HepG2 (cell line): ENCODE data around the gene LTC4S. TPM values are rescaled to one million over a fixed set of nuclear protein-coding genes. Genes with fewer than 3 reads are reported as not detected.

Experiments used
- ATAC-seq: fragments of 200-7000 bp; cut with Tn5 transposase; 3 replicates; pipeline ENCODE4 v1.9.1; 2020; ENCODE audit warnings: mild to moderate bottlenecking, moderate library complexity
- BruUV-seq: library from RNA; stranded (reverse); fragments of 400-500 nt; replicated peaks from 2 replicates; lab custom pipeline; 2021; lab: Mats Ljungman, UMichigan
- CTCF ChIA-PET: fragments of 300-600 bp; formaldehyde crosslinking; extraction: SDS; loops from one replicate; lab custom pipeline; 2021; ENCODE audit warnings: low total read pairs, inconsistent platforms, low intra/inter-chr PET ratio; lab: Yijun Ruan, JAX
- POLR2A ChIA-PET: fragments of 350-600 bp; sonication (Branson Sonifier 250); formaldehyde crosslinking; loops from one replicate; lab custom pipeline; 2020; ENCODE audit warnings: antibody characterized with exemption, inconsistent platforms; lab: Yijun Ruan, JAX
- DNase-seq: peaks from one replicate; pipeline ENCODE4 v3.0.0-alpha.2; 2015; ENCODE audit warnings: low spot score
- FAIRE-seq: peaks from 3 replicates; lab custom pipeline; 2011; peaks lifted over from hg19 to GRCh38; lab: Jason Lieb, UNC
- H2AFZ ChIP-seq: one replicate; pipeline ENCODE4 v1.6.1; 2011; ENCODE audit warnings: low read length, inconsistent platforms
- H3K27ac ChIP-seq: fragments of 300-600 bp; 3 replicates; pipeline ENCODE4 v1.8.0; 2011; ENCODE audit warnings: mixed run types, mild to moderate bottlenecking, mixed read lengths, low read length, inconsistent platforms; ENCODE audit not compliant: insufficient read depth; ENCODE audit errors: extremely low read length
- H3K27me3 ChIP-seq, 2 experiments: fragments of 200-600 bp in 1 of 2; 2 replicates in 1 of 2; 3 replicates in 1 of 2; pipeline versions ENCODE4 v1.6.0 to v1.8.0; 2011; ENCODE audit warnings: low read length in 2 of 2, mild to moderate bottlenecking in 2 of 2, moderate library complexity in 2 of 2, inconsistent platforms in 1 of 2; ENCODE audit not compliant: insufficient read depth in 2 of 2, control insufficient read depth in 1 of 2
- H3K36me3 ChIP-seq, 2 experiments: fragments of 200-600 bp in 1 of 2; replicated peaks in 1 of 2; 2 replicates in 1 of 2; 3 replicates in 1 of 2; pipeline versions ENCODE4 v1.5.1 to v1.8.0; 2011; ENCODE audit warnings: low read length in 2 of 2, inconsistent platforms in 1 of 2; ENCODE audit not compliant: insufficient read depth in 2 of 2, control insufficient read depth in 1 of 2
- H3K4me1 ChIP-seq: 2 replicates; pipeline ENCODE4 v1.5.1; 2012; ENCODE audit warnings: low read length, inconsistent platforms; ENCODE audit not compliant: insufficient read depth
- H3K4me2 ChIP-seq: 2 replicates; pipeline ENCODE4 v1.6.0; 2011; ENCODE audit warnings: low read depth, low read length, inconsistent platforms
- H3K4me3 ChIP-seq, 3 experiments: fragments of 200-600 bp in 1 of 3; sonication (generic), shearing (Covaris generic) in 1 of 3; replicated peaks in 1 of 3; 2 replicates each; pipeline ENCODE4 v1.5.1; 2011 to 2016; ENCODE audit warnings: low read length in 3 of 3, inconsistent platforms in 2 of 3, low read depth in 2 of 3, mild to moderate bottlenecking in 2 of 3, control low read depth in 1 of 3, mixed read lengths in 1 of 3; ENCODE audit not compliant: insufficient read depth in 1 of 3
- H3K79me2 ChIP-seq: one replicate; pipeline ENCODE4 v1.6.1; 2011; ENCODE audit warnings: low read length, inconsistent platforms; ENCODE audit not compliant: insufficient read depth
- H3K9ac ChIP-seq: 2 replicates; pipeline ENCODE4 v1.6.0; 2011; ENCODE audit warnings: mild to moderate bottlenecking, low read depth, low read length, inconsistent platforms; ENCODE audit not compliant: insufficient read depth
- H3K9me3 ChIP-seq: 2 replicates; pipeline ENCODE4 v1.5.1; 2012; ENCODE audit warnings: mild to moderate bottlenecking, low read length
- H4K20me1 ChIP-seq: 2 replicates; pipeline ENCODE4 v1.6.0; 2011; ENCODE audit warnings: inconsistent platforms, mild to moderate bottlenecking, low read length, moderate library complexity; ENCODE audit not compliant: insufficient read depth
- AKAP8 ChIP-seq: sonication (generic); formaldehyde crosslinking; IDR thresholded peaks from 2 replicates; pipeline ENCODE4 v1.5.1; 2020; ENCODE audit warnings: mild to moderate bottlenecking, missing genetic modification reagents
- ARNTL ChIP-seq: sonication (generic); formaldehyde crosslinking; IDR thresholded peaks from 2 replicates; pipeline ENCODE4 v1.4.0; 2020; ENCODE audit warnings: mild to moderate bottlenecking, missing genetic modification reagents
- CC2D1A ChIP-seq: sonication (generic); formaldehyde crosslinking; IDR thresholded peaks from 2 replicates; pipeline ENCODE4 v1.8.1; 2023; ENCODE audit warnings: mild to moderate bottlenecking, missing genetic modification reagents
- GPN1 ChIP-seq: sonication (generic); formaldehyde crosslinking; IDR thresholded peaks from 2 replicates; pipeline ENCODE4 v1.5.1; 2020; ENCODE audit warnings: missing genetic modification reagents, borderline replicate concordance
- KLF13 ChIP-seq: sonication (generic); formaldehyde crosslinking; IDR thresholded peaks from 2 replicates; pipeline ENCODE4 v1.4.0; 2020; ENCODE audit warnings: mild to moderate bottlenecking, missing genetic modification reagents
- NCOA2 ChIP-seq: sonication (generic); formaldehyde crosslinking; IDR thresholded peaks from 2 replicates; pipeline ENCODE4 v1.8.0; 2022; ENCODE audit warnings: inconsistent platforms
- NFE2 ChIP-seq: sonication (generic); formaldehyde crosslinking; IDR thresholded peaks from 2 replicates; pipeline ENCODE4 v1.4.0; 2020; ENCODE audit warnings: missing genetic modification reagents
- NFIB ChIP-seq: sonication (generic); formaldehyde crosslinking; IDR thresholded peaks from 2 replicates; pipeline ENCODE4 v1.9.0; 2021; ENCODE audit warnings: missing genetic modification reagents, mild to moderate bottlenecking, borderline replicate concordance
- PHF21A ChIP-seq: sonication (generic); formaldehyde crosslinking; IDR thresholded peaks from 2 replicates; pipeline ENCODE4 v1.5.0; 2020; ENCODE audit warnings: mild to moderate bottlenecking, missing genetic modification reagents
- POLR2AphosphoS2 ChIP-seq: IDR thresholded peaks from 2 replicates; pipeline ENCODE4 v1.6.1; 2011; ENCODE audit warnings: low read depth, low read length, improper control_type of control experiment
- RORA ChIP-seq: sonication (generic); formaldehyde crosslinking; IDR thresholded peaks from 2 replicates; pipeline ENCODE4 v1.5.0; 2020; ENCODE audit warnings: mild to moderate bottlenecking, missing genetic modification reagents, moderate library complexity
- SMAD1 ChIP-seq: sonication (generic); formaldehyde crosslinking; IDR thresholded peaks from 2 replicates; pipeline ENCODE4 v1.4.0; 2020; ENCODE audit warnings: missing genetic modification reagents, low read depth, mild to moderate bottlenecking, borderline replicate concordance
- SMC3 ChIP-seq: IDR thresholded peaks from 2 replicates; pipeline ENCODE4 v1.6.1; 2011; ENCODE audit warnings: low read length, improper control_type of control experiment
- ZBTB10 ChIP-seq: sonication (generic); formaldehyde crosslinking; IDR thresholded peaks from 2 replicates; pipeline ENCODE4 v1.4.0; 2020; ENCODE audit warnings: missing genetic modification reagents, borderline replicate concordance
- ZNF274 ChIP-seq: sonication (generic); formaldehyde crosslinking; IDR thresholded peaks from 2 replicates; pipeline ENCODE4 v1.5.1; 2020; ENCODE audit warnings: mild to moderate bottlenecking, missing genetic modification reagents
- ZNF350 ChIP-seq: sonication (generic); formaldehyde crosslinking; IDR thresholded peaks from 2 replicates; pipeline ENCODE4 v1.4.0; 2020; ENCODE audit warnings: mild to moderate bottlenecking, low read depth, missing genetic modification reagents, borderline replicate concordance
- ZNF768 ChIP-seq: sonication (generic); formaldehyde crosslinking; IDR thresholded peaks from 2 replicates; pipeline ENCODE4 v1.4.0; 2020; ENCODE audit warnings: missing genetic modification reagents
- WGBS: methylation state at CpG from one replicate; pipeline ENCODE4 v1.1.6; 2017; ENCODE audit warnings: low lambda C conversion rate; 5-methylcytosine and 5-hydroxymethylcytosine counted together
- in situ Hi-C: cut with HindIII; loops from 2 replicates; pipeline ENCODE4 v1.10.0; 2017; ENCODE audit warnings: low pct_unique_long_range_greater_than_20kb; ENCODE audit not compliant: extremely low pct_ligation_motif_present
- intact Hi-C: fragments of 100-400 bp; cut with micrococcal nuclease; formaldehyde crosslinking; loops from one replicate; pipeline ENCODE4 v1.10.0; 2022; ENCODE audit not compliant: unreplicated experiment
- polyA plus RNA-seq, 8 experiments: library from polyadenylated mRNA; depleted of rRNA in 3 of 8; stranded (reverse) in 7 of 8; unstranded in 1 of 8; fragments of >200 nt; fragmentation: Illumina TruSeq in 4 of 8; extraction: Trizol in 4 of 8; gene quantifications; 2 replicates each; pipeline versions ENCODE4 v1.2.1 to v1.2.3, GENCODE V29; 2011 to 2016; ENCODE audit warnings: low read depth in 4 of 8, missing spikeins in 1 of 8, mixed read lengths in 1 of 8; ENCODE audit not compliant: insufficient read depth in 1 of 8
- total RNA-seq, 5 experiments: library from RNA; depleted of rRNA; stranded (reverse); fragments of >200 nt; fragmentation: Illumina TruSeq; extraction: Trizol; gene quantifications; 2 replicates each; pipeline ENCODE4 v1.2.3, GENCODE V29; 2016; ENCODE audit warnings: low read depth in 1 of 5
- TF ChIP-seq, protein P1 (sequence below): sonication (generic); formaldehyde crosslinking; IDR thresholded peaks from 2 replicates; pipeline ENCODE4 v1.4.0; 2020; ENCODE audit warnings: missing genetic modification reagents
- TF ChIP-seq, protein P2 (sequence below): sonication (generic); formaldehyde crosslinking; IDR thresholded peaks from 2 replicates; pipeline ENCODE4 v1.5.0; 2020; ENCODE audit warnings: mild to moderate bottlenecking, missing genetic modification reagents

LTC4S gene
- total and polyA plus RNA-seq, 2 of the 13 experiments (the other 11 are each of a cell fraction or from before 2014, with no cell fraction given) = 0.35 TPM; not detected in 1

- DNase-seq (no peak), FAIRE-seq (no peak), ATAC-seq (no peak)
- Histone ChIP-seq H2AFZ (no peak overlapping the region), H3K4me1 (peaks cover 27% of the 10 kb centered on the region), H3K27me3 (no peaks in the 10 kb centered on the region), H3K36me3 (peaks cover 22 to 55% of the 10 kb centered on the region in 2 experiments), H3K4me3 (no peak overlapping the region), H3K9ac (no peak overlapping the region), H3K27ac (no peak overlapping the region), H3K4me2 (no peak overlapping the region), H3K79me2 (peaks cover 40% of the 10 kb centered on the region), H3K9me3 (no peaks in the 10 kb centered on the region), H4K20me1 (peaks cover 23% of the 10 kb centered on the region)
- intact Hi-C loops = loop anchor here (10.0 kb wide), 1 partner anchor 139 kb away; the partner anchor contains the start of gene TBC1D9B
- POLR2A ChIA-PET = no interaction called here
- TF ChIP-seq NFE2 (CRISPR knock-in tag) (no peak), ZNF350 (CRISPR knock-in tag) (no peak), ZBTB10 (no peak), PHF21A (CRISPR knock-in tag) (no peak), POLR2AphosphoS2 (no peak), ZNF768 (no peak), CC2D1A (CRISPR knock-in tag) (no peak), SMAD1 (CRISPR knock-in tag) (no peak), KLF13 (no peak), ZNF274 (no peak), NCOA2 (CRISPR knock-in tag) (no peak), ARNTL (CRISPR knock-in tag) (no peak), RORA (CRISPR knock-in tag) (no peak), SMC3 (no peak), NFIB (CRISPR knock-in tag) (no peak), AKAP8 (CRISPR knock-in tag) (no peak), GPN1 (no peak)
- TF ChIP-seq, protein P1, sequence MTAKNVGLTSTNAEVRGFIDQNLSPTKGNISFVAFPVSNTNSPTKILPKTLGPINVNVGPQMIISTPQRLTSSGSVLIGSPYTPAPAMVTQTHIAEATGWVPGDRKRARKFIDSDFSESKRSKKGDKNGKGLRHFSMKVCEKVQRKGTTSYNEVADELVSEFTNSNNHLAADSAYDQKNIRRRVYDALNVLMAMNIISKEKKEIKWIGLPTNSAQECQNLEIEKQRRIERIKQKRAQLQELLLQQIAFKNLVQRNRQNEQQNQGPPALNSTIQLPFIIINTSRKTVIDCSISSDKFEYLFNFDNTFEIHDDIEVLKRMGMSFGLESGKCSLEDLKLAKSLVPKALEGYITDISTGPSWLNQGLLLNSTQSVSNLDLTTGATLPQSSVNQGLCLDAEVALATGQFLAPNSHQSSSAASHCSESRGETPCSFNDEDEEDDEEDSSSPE (CRISPR knock-in tag) = no peak
- TF ChIP-seq, protein P2, sequence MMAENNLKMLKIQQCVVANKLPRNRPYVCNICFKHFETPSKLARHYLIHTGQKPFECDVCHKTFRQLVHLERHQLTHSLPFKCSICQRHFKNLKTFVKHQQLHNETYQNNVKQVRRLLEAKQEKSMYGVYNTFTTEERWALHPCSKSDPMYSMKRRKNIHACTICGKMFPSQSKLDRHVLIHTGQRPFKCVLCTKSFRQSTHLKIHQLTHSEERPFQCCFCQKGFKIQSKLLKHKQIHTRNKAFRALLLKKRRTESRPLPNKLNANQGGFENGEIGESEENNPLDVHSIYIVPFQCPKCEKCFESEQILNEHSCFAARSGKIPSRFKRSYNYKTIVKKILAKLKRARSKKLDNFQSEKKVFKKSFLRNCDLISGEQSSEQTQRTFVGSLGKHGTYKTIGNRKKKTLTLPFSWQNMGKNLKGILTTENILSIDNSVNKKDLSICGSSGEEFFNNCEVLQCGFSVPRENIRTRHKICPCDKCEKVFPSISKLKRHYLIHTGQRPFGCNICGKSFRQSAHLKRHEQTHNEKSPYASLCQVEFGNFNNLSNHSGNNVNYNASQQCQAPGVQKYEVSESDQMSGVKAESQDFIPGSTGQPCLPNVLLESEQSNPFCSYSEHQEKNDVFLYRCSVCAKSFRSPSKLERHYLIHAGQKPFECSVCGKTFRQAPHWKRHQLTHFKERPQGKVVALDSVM = no peak
- in situ Hi-C loops = loop anchor here (25.0 kb wide), 1 partner anchor 322 kb away; no protein-coding TSS in a partner anchor
- WGBS = 91% methylated on average over 8 of the region's 13 CpGs
- no TSS peak for BruUV-seq
- CTCF ChIA-PET = no interaction called here
These were observed 28.4 kb upstream of the LTC4S start for GRCh38 chr5:179765400-179765799.
